Central memory CD4-positive, alpha-beta T cell (primary cell): Measurements from ENCODE around the gene ST8SIA5.

Source experiments
- DNase-seq: peaks from one replicate; pipeline ENCODE4 v3.0.0; 2022

Gene ST8SIA5

DNA sequence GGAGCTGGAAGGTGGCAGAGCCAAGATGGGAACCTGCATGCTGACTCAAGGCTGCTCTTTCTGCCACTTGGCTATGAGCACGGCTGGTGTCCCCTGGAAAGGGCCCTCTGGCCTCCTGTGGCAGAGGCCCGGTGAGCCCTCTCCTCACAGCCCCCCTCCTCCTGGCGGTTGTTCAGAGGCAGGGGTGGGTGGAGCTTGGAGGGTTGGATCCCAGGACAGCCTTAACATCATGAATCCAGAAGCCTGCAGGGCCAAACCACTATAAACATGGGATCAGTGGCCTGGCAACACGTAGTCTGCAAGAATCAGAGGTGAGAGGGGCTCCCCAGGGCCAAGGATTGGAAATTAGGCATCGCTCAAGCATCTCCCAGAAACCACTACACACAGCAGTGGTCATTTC lies 51.3 kb downstream of the ST8SIA5 start:
- no peak for DNase-seq

DNA sequence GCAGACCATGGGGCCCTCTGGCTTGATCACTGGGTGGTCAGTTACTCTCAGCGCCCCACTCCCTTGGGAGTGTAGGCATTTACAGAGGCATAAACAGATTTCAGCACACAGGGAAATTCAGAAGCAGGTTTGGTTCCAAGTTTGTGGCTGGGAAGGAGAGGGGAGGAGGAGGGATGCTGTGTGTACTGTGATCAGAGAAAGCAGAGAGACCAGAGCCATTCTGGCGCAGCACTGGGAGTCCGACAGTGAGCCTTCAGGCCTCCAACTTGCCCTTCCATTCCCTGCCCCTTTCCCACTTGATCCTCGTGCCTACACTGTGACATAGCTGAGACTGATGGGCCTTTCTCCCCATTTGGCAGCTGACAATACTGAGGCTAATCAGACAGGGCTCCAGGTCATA lies 52.0 kb downstream of the ST8SIA5 start:
- no peak for DNase-seq

DNA sequence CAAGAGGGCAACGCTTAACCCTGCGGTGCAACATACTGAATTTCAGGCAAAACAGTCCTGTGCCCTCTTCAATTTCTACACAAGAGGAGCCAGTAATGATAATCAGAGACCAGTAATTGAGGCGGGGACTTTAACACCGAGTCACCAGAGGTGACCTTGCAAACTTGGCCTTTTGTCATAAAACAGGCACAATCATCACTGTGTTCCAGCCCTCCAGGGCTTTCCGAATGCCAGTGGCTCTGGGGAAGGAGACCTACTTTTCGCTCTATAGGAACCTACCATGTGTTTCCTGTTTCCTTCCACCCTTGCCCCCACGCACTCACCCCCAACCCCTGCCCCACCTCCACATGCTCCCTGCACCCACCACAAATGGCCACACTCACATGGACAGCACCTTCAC lies 52.7 kb downstream of the ST8SIA5 start:
- no peak for DNase-seq

DNA sequence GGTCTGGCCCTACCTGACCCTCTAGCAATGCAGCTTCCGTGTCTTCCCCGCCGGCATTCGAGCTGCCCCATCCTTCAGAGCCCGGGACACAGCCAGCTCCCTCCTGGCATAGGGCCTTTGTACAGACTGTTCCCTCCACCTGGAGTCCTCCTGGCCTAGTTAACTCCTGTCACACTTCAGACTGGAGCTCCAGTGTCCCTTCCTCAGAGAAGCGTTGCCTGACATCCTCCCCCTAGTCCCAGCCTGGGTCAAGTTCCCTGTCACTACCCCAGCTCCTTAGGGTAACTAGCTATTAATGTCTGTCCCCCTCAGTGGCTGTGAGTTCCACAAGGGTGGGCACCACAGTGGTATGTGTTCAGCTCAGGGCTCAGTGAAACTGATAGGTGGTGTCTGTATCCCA lies 54.4 kb downstream of the ST8SIA5 start:
- no peak for DNase-seq

DNA sequence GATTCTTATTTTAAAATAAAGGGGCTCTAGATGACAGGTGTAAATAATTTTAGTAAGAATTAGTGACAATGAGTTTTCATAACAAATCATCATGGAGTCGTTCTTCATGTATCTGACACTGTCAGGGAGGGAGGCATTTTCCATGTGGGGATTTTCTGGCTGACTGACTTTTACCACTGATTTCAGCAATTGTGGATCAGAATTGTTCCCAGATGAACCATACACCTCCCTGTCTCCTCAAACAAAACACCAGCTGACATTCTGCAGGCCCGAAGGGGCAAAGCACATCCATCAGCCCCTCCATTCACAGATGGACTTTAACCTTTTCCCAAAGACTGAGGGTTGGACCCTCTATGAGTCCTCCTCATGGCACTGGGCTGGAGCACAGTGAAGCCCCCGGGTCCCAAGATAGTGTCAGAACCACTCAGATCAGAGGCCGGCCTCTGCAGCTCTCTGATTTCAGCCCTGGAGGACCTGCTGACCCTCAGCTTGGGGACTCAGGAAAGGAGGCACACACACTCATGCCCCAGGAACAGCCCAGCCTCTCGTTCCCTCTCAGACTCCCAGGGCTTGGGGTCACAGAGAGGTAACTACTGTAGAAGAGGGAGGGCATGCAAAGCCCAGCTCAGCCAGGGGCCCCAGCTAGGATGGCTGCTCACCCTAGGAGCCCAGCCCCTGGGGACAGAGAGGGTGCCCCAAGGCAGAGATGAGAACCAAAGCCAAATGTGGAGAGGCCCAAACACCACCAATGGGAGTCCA lies 56.6 kb downstream of the ST8SIA5 start:
- no peak for DNase-seq

DNA sequence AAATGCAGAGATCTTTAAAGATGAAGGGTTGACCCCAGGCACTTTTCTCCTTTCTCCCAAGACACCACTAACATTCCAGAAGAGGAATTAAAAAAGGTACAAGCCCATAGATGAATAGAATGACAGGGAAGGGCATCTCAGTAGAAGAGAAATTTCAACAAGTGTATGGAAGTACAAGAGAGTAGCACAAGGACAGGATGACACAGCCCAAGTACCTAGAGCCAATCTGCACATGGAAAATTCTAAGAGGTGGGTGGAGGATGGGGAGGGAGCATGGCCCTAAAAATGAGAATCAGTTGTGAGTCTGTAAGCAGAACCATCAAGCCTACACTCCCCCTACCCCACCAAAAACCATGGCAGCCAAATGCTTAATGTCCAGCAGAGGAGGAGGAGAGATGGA lies 60.2 kb downstream of the ST8SIA5 start:
- no peak for DNase-seq

DNA sequence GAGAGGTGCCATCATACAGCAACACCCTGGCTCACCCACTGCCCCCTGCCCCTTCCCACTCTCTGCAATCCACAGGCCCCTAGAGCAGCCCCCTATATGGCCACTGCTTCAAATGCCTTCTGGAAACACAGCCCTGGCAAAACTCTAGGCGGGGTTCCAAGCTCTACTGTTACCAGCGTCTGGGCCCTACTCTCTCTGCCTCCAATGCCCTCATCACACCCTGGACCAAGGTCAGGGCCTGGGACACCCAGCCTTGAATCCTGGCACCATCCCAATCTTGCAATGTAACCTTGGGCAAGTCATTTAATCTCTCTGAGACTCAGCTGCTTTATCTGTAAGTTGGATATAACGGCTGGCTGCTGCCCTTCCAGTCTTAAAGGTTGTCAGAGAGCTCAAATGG lies 60.6 kb downstream of the ST8SIA5 start:
- DNase-seq, result no peak

DNA sequence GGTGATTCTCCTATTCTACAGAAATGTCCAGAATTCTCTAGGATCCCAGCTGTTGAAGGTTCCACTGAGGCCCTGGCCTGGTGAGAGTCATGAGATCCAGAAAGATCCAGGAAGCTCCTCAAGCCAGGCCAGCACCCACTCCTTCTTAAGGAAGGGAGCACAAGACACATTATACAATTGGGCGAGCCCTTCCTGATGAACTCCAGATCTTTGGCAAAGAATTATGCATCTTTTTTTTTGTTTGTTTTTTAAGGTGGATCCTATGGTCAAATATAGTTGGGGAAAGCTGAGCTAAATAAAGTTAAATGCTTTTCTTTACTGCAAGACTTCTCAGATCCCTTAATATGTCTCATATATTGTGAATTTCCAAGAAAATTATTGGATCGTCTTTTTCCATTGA lies 62.9 kb downstream of the ST8SIA5 start:
- no peak for DNase-seq

DNA sequence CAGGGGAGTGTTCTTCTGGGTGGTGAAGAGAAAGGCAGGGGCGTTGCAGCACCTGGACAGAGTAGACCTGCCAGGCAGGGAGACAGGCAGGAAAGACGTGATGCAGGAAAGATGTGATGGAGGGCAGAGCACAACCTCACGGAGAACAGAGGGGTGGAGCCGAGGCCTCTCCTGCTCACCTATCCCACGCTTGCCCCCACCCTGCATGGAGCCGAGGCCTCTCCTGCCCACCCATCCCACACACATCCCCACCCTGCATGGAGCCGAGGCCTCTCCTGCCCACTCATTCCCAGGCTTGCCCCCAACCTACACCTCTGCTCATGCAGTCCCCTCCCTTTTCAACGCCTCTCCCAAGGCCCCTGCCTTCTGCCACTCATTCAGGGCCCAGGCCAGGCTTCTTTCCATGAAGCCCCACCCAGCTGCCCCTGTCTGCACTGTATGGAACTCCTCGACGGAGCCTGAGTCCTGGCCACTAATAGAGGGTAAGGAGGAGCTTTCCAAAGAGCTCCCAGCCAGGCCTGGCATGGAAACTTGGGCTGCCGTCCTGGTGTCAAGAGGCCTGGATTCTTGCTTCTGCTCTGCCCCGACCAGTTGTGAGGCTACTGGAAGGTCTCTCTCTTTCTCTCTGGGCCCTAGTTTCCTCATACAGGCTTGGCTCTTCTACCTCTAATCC lies 67.9 kb downstream of the ST8SIA5 start:
- DNase-seq, result no peak

DNA sequence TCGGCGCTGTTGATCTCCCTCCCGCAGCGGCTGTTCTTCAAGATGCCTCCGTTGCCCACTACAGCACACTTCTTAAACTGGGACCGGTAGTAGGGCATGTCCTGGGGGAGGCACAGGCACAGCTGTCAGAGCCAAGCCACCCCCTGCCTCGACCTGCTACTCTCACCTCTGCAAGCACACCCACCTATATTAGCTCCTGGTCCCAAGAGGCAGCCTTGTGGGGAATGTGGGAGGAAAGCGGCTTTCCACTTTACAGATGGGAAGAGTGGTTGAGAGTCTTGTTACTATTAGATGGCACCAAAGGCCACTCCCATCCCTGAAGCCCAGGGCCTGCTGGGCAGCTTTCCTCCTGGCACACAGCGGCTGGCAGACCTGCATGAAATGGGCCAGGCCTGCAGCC lies 70.7 kb downstream of the ST8SIA5 start:
- no peak for DNase-seq

DNA sequence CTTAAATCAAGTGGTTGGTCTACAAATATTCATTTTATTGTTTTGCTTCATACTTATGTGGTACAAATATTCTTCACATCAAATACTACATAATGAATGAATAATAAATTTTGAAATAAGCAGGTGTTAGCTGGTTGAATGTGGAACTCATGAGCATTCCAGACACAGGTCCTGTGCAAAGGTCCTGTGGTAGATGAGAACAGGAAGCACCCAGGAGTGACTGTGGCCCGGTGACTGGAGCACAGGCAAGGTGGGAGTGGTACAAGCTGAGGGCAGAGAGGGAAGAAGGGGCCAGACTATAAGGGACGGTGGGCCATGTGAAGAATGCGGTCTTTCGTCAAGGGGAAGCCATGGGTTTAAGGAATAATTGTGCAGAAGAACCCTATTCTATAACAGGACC lies 73.6 kb downstream of the ST8SIA5 start:
- DNase-seq, result no peak

DNA sequence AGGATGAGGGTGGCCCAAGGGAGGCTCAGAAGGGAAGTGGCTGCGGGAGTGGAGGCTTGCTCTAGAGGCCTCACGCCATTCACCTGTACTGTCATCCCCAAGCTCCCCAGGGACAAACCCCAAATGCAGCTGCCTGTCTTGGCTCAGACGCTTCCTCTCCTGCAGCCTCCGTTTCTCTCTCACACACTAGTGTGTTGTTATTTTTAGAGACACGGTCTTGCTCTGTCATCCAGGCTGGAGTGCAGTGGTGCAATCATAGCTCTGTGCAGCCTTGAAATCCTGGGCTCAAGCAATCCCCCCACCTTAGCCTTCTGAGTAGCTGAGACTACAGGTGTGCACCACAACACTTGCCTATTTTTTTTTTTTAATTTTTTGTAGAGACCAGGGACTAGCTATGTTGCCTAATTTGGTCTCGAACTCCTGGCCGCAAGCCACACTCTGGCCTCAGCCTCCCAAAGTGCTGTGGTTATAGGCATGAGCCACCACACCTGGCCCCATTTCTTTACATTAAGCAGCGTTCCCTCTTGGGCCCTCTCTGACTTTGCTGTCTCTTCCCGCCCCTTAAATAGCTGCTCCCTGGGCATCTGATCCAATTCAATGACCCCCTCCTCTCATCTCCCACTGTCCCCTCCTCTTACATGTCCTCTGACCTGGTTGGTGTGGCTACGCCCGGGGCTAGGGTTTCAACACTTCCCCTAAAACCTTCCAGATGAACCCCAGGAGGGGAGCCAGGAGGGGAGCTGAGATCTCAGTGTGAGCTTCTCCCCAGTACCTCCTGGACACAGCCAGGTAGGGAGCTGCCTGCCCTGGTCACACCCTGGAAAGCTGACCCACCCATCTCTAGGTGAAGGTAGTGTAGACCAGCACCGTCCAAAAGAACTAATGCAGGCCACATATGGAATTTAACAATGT lies 75.8 kb downstream of the ST8SIA5 start:
- no peak for DNase-seq

DNA sequence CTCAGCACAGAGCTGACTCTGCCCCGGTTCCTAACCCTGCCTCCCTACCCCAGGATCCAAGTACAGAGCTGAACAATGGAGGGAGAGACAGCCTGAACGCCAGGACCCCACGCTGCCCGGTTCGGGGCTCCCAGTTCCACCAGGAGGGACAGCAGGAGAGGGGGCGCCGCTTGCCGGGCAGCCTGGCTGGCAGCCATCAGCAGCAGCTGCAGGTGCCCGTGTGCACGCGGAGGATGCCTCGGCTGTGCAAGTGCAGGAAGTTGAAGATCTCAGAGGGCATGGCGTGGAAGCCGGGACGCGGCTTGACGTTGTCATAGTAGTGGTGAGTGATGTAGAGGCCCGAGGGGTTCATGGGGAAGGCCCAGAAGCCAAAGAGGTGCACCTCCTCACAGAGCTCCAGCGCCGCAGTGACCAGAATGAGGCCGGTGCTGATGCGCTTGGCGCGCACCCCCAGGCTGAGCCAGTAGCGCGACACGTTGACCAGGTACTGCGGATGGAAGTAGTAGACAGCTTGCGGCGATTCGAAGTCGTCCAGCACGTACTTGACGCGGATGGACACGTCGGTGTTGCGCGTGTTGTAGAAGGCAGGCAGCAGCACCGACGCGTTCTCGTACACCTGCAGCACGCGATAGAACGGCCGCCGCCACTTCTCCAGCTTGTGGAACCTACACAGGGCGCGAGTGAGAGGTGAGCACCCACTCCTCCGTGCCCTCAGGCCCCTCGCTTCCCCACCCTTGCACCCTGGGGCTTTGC lies 76.8 kb downstream of the ST8SIA5 start:
- no peak for DNase-seq

DNA sequence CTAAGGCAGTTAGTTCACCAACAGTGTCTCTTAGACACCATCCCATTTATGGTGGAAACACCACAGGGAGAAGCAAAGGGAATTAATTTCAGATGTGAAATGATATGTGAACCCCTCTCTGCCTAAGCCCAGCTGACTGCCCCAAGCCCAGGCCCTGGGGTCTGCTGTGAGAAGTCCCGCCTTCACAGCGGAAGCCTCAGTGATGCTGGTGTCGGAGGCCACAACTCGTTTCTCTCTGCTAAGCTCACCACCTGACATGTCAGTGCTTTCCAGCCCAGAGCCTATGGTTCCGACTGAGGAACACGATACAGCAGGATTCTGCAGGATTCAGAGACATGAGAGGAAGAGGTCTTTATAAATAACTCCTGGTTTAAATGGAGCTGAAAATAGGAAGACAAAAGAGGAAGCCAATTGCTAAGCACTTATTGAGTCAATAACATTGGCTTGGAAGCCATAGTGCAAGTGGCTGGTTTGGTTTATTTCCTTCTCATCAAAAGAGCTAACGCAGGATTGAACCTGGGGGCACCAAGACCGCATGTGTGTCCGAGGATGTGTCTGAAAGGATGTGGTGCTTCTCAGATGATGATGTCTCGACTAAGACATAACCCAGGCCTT lies 78.0 kb downstream of the ST8SIA5 start:
- no peak for DNase-seq

DNA sequence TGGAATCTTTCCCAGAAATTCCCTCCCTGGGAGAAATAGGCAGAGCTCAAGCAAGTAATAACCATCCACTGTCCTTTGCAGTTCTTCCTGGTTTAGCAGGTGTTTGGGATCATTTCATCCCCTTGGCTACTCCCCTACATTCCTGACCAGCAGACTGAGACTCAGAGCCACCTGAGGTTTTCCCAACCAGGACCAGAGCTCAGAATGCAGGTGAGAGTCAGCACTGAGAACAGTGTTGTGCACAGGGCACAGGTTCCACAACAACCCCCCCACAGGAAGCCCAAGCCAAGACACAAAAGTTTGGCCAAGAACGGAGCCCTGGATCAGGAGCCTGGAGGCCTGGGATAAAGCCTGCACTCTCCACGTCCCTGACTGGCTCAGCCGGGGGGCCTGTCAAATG lies 78.8 kb downstream of the ST8SIA5 start:
- no peak for DNase-seq

DNA sequence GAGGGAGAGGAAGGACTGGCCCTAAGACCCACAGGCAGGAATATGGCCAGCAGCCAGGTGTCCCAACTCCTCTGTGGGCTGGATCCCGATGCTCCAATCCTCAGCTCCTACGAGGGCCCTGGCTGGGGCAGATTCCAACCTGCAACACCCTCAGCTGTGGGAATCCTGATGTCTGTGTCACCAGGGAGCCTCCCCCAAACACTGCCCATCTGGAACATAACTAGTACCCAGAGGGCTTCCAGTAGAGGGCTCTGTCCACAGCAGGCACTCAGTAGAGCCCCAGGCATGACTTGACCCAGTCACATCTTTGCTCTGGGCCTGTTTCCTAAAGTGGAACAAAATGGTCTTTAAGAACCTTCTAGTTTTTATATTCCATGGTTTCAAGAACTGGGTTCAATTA lies 79.2 kb downstream of the ST8SIA5 start:
- DNase-seq, result no peak

DNA sequence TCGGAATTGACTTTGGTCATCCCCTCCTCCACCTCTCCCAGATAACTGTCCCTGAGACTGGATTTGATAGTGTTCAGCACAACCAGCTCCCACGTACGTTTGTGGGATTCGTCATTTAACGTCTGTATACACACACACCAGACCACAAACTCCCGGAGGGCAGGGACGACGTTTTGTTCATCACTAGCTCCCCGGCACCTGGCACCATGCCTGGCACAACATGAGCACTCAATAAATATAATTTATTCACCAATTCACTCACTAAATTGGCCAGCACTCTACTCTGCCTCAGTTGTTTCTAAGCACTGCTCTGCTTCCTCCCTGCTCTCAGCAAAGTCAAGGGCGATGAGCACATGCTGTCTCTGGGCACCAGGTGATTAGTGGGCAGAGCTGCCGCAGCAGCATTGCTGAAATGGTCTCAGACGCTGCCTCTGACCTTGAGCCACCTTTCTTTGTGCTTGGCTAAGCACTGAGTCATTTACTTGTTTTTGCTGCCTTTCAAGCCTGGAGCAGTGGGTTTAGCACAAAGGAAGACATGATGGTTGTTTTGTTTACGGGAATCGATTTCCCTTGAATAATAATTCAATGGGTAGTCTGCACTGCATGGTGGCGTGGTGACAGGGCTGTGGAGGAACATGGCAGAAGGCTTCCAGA lies 80.5 kb downstream of the ST8SIA5 start:
- DNase-seq, result no peak

DNA sequence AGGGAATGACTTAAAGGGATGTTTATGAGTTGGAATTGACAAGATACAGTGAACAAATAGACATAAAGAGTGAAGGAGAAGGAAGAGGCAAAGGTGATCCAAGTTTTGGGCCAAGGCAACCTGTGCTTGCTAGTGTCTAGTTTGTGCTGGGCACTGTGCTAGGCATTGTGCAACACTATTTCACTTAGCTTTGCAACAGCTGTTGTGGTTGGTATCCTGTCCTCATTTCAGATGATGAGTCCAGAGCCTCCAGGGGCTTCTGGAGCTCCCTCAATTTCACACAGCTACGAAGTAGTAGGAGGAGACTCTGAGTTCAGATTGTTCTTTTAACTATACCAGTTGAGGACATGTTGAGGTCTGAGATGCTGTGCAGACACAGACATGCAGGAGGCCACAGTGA lies 81.7 kb downstream of the ST8SIA5 start:
- DNase-seq, result no peak

DNA sequence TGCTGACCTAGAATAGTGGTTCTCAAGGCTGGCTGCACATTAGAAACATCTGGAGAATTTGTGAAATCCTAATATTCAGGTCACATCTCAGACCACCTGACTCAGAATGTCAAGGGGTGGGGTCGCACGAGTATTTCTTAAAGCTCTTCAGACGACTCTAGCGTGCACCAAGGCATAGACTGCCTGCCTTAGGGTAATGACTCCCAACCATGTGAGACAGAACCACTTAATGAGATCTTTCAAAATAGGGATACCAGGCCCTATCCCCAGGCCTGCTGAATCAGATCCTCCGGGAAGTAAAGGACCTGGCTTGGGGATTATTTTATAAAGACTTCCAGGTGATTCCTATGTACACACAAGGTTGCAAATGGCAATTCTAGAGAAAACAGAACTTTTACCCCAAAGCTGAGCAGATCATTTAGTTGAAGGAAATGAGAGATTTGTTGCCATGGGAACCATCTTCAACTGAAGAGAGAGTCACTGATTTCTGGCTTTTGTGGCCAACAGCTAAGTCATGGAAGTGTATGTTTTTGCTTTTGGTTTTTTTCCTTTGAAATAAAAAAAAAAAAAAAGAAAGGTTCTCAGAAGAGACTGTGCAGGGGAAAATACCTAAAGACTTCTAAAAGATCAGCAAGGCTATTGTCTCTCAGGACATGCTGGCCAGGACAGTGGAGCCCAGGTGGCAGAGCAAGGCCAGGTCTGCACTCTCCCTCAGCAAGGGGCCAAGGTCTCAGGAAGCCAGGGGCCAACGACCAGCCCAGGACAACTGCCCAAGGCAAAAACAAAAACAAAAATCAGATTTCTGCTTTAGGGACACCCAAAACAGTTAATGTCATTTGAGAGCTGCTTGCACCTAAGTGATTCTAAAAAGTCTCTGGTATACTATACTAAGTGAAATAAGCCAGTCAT lies 84.5 kb downstream of the ST8SIA5 start:
- DNase-seq, result peak; percentile 53

DNA sequence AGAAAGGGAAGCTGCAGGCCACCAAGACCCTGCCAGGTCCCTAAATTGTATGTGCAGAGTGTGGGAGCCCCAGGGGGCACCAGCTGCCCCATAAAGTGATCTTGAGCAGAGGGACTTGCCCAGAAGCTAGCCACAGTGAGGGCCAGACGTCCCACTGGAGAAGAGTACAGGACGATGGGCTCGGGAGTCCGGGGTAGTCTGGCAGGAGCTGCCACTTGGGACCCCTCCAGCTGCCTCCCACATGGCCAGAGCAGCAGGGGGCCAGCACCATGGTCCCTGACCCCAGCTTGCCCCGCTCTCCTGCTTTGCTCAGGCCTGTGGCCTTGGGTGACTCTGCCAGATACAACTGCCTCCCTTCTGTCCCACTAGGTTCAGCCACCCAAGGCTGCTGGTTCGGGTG lies 88.2 kb downstream of the ST8SIA5 start:
- no peak for DNase-seq

DNA sequence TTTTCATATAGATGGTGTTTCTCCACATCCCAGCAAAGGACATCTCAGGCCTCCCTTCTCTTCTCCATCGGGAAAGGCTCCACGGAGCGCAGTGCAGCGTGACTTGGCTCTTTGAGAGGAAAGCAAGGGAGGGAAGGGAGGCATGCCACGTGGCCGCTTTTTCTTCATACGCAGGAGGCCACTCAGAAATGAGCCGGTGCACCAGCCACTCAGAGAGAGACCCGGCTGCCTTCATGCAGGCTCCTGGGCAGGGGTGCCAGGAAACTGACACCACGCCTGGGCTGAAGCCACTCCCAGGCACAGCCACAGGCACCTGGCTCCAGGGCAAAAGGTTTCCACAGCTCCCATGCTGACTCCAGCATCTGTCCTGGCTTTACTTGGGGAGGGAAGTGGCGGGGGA lies 88.7 kb downstream of the ST8SIA5 start:
- no peak for DNase-seq
